Stimulated activated CD4-positive, alpha-beta T cell treated with anti-CD3 and anti-CD28 coated beads, Interleukin-4, amount 100 ng/mL, for 1 hour (primary cell): ENCODE results near the gene ZFYVE19.

Experiments used
- DNase-seq: peaks from one replicate; pipeline ENCODE4 v3.0.0-alpha.2; 2020

The ZFYVE19 gene

DNA sequence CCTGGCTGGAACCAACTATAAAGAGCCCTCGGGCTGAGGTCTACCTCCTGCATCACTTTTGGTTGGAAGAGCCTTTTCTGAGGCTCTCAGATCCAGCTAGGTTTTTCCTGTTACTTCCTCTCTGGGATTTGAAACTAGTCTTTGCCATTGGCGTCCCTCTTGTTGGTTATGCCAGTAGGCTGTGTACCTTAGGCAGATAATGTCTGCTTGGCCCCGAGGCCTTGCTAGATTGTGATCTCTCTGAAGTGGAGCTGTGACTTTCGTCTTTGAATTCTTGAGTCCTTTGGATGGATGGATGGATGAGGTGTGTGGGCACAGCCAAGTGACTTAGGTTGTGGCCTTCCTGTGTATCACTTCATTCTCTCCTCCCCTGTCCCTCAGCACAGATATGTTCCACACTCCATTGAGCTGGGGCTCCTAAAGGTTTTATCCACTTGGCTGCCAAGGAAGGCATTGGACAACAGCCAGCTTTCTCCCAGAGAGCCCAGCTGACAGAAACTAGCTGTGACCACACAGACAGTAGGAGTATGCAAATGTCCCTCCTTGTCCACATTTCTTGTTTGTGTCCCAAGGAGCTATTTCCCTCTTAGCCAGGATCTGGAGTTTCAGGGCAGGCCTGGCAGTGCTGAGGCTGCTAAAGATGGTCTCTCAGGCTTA lies 8.3 kb downstream of the ZFYVE19 start:
- DNase-seq: no peak

DNA sequence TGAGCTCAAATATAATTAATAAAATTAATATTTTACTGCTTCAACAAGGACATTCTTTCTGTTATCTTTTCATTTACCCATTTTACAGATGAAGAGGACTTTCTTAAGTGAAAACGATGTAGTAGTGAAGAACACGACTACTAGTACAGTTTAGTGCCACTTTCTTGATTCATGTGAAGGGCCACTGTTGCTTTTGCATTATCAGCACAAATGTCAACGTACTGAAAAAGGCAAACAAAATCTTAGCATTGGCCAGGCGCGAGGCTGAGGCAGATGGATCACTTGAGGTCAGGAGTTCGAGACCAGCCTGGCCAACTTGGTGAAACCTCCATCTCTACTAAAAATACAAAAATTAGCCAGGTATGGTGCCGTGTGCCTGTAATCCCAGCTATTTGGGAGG lies 12.2 kb downstream of the ZFYVE19 start:
- no peak for DNase-seq

DNA sequence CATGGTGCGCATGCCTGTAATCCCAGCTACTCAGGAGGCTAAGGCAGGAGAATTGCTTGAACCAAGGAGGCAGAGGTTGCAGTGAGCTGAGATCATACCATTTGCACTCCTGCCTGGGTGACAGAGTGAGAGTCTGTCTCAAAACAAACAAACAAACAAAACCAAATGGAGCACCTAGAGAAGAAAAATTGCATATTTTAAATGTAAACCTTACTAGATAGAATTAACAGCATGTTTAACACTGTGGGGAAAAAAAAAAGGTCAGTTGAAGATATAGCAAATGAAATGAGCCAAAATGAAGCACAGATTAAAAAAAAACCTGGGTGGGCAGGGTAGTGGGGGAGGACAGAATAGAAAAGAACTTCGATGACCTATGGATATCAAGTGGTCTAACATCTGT lies 14.3 kb downstream of the ZFYVE19 start:
- no peak for DNase-seq

DNA sequence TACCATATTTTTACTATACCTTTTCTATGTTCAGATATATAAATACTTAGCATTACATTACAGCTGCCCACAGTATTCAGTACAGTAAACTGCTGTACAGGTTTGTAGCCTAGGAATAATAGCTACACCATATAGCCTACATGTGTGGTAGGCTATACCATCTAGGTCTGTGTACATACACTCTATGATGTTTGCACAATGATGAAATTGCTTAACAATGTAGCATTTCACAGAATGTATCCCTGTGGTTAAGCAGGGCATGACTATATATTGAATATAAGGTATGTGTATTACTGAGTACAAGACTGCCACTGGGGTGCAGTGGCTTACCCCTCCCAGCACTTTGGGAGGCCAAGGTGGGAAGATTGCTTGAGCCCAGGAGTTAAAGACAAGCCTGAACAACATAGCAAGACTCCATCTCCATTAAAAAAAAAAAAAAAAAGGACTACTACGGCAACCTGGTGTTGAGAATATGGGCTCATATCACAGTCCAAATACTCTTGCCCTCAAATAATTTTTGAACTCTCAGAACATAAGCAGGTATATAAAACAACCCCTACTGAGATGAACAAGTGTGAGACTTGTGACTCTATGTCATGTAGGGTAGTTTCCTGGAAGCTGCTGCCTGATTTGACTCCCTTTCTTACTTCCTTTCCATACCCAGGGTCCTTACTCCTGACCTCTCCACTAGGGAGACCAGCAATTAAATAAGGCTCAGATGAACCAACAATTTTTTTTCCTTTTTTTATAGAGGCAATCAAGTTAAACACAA lies 16.9 kb downstream of the ZFYVE19 start:
- no peak for DNase-seq

DNA sequence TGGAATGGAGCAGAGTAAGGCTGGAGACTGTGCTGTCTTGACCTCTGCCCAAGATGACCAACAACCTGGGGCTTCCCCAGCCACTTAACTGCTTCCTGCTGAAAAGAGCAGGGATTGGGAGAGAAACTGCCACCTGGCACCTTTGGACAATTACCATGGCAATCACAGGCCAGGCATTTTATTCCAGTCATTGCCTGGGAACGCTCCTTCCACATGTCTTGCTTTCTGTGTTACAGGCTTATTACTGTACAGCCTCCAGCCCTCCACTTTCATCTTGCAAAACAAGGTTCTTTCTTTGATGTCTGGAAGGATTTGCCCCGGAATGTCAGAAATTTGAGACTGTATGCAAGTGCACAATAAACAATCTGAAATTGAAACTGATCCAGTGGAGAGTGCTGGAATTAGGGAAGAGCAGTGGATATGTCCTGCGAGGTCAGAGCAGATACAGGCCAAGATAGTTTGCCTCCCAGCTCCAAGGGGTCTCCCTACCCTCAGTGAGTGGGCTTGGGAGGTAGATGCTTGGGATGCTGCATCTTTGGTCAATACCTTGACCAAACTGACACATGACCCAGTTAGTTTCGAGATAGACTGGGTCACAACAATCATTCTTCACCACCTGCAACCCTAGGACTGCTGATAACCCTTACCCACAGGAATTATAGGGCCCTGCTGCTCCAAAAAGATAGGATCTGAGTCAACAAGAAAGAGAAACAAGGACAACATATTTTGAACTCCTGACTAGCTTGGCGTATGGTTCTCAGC lies 19.0 kb downstream of the ZFYVE19 start:
- DNase-seq: no peak

DNA sequence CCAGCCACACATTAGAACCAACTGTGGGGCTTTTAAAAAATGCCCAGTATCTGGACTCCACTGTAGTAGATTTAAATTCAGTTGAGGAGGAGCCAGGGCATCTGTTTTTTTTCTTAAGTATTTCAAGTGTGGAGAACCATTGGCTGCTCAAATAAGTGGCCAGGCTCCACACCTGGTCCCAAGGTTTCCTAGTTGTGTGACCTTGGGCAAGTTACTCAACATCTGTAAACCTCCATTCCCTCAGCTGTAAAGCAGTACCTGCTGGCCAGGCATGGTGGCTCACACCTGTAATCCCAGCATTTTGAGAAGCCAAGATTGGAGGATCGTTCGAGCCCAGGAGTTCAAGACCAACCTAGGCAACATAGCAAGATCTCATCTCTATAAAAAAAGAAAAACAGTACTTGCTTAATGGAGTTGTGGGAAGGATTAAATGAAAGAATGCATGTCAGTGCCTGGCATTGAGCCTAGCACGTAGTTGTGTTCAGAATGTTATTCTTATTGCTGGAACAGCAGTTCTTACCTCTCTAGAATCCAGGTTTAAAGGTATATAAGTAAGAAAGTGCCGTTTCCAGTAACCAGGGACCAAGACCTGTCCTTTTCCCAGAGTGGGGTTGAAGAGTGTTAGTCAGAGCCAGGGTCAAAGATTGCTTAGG lies 19.7 kb downstream of the ZFYVE19 start:
- no peak for DNase-seq

DNA sequence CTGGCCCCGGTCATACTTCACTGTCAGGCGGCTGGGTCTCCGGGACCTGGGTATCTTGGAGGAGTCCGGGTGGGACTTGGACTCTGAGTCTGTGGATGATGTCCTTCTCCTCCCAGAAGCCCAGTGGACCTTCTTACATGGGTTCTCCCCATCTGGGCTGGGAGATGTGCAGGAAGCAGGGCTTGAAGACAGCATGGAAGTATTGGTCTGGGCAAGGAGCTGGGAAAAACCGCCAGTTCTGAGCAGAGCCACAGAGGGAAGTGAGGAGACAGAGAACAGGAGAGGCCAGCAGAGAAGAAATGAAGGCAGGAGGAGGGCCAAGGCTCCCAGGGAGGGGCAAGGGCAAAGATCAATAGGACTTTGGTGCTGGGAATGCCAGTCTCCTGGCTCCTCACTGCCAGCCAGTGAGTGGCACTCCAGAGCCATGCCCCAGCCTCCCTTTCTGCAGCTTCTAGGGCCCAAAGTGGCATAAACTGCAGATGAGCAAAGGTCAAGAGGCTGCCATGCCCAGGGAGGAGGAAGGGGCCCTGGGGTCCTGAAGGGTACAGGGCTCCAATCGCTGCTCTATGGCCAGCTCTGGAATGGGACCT lies 21.7 kb downstream of the ZFYVE19 start, which contains the start of gene PPP1R14D:
Gene PPP1R14D, minus strand, starts transcription at position 262 of the 590 bp plus-strand sequence. Its CDS starts 67 bp downstream, at position 195.
- DNase-seq: no peak

- DNase-seq: no peak
Observed at GRCh38 chr15:40829115-40829514, 22.2 kb downstream of the ZFYVE19 start.

DNA sequence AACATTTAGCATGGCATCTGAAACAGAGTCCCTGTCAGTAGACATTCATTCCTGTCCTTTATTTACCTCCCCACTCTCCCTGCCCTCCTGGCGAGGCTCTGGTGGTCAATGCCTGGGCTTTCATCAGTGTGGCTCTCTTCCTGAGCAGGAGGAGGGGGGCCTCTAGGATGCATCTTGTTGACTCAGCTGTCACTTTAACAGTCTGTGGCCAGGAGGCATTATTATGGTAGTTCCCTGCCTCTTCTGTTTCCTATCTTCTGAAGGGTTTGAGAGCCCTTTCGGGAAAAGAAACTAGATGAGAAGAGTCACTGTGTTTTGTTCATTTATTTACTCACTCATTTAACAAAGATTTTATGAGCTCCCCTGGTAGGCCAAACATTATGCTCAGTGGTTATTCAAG lies 24.0 kb downstream of the ZFYVE19 start:
- DNase-seq: no peak

GRCh38 chr15:40831861-40832260 lies 25.0 kb downstream of the ZFYVE19 start:
- no peak for DNase-seq

GRCh38 chr15:40832903-40833302 lies 26.0 kb downstream of the ZFYVE19 start:
- DNase-seq: no peak

- DNase-seq: no peak
Observed at GRCh38 chr15:40836020-40836419, 29.1 kb downstream of the ZFYVE19 start.

DNA sequence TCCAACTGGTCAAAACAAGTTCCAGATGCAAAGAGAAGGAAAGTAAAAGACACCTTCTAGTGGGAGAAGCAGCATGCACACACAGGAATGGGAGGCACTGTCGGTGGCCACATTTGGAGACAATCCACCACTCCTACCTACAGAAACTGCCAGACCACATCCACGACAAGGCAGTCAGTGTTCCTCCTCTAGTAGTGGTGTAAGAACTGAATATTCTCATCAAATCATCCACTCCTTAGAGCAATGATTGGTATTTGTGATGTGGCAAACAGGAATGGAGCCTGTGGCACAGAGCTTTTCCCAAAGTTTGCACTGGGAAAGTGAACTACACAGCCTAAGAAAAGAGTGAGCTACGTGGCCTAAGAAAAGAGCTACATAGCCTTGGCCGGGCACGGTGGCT lies 31.9 kb downstream of the ZFYVE19 start:
- DNase-seq: no peak

GRCh38 chr15:40841741-40842140 lies 34.9 kb downstream of the ZFYVE19 start:
- DNase-seq: no peak

DNA sequence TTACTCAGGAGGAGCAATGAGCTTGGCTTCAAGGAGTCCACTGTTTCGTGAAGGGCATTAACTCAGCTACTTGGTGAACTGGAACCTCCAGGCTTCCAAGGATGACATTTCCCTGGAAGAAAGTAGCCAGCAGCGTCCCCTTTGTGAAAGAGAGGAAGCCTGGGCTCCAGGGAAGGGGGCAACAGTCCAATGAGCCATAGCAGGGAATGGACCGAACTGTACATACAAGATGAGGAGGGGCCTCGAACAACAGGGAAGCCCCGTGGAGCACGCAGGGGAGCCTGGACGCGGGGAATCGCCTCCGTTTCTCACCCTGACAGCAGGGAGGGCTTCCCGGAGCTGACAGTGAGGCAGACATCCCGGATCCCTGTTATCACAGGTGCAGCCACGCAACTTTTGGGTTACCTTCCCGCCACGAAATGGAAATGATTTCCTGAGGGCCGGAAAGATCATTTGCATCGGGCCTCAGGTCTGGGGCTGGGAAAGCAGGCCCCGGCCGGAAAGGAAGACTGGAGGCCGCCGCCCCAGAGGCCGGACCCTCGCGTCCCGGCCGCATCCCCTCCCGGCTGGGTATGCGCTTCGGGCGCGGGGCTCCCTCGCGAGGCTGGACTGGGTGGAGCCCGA lies 36.5 kb downstream of the ZFYVE19 start:
- DNase-seq: no peak

DNA sequence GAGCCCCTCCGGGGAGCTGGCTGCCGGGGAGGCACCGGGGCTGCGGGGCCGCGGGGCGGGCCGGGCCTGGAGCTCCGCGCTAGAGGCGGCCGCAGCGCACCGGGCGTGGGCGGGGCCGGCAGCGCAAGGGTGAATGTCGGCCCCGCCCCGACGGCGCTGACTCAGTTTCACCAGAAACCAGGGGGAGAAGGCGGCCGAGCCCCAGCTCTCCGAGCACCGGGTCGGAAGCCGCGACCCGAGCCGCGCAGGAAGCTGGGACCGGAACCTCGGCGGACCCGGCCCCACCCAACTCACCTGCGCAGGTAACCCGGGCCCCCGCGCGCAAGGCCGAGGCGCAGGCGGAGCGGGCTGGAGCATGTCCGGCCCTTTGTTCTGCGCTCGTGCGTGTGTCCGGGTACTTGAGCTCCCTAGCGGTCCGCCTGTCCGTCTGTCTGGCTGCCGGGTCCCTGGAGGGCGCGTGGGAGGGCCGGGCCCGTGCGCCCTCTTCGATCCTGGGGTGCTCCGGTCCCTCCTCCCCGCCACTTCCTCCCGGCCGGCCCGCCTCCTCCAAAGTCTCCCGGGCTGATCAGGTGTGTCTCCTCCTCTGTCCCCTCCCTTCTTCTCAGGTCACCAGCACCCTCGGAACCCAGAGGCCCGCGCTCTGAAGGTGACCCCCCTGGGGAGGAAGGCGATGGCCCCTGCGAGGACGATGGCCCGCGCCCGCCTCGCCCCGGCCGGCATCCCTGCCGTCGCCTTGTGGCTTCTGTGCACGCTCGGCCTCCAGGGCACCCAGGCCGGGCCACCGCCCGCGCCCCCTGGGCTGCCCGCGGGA lies 37.2 kb downstream of the ZFYVE19 start, which contains the start of gene SPINT1:
Gene SPINT1, plus strand, starts transcription at position 164 of the 811 bp plus-strand sequence. Its CDS starts 507 bp downstream, at position 671.
- DNase-seq: peak; percentile 82

- peak; percentile 43 for DNase-seq
Observed at GRCh38 chr15:40844696-40845030, 37.8 kb downstream of the ZFYVE19 start.

GRCh38 chr15:40845036-40845435 lies 38.1 kb downstream of the ZFYVE19 start:
- no peak for DNase-seq

GRCh38 chr15:40845511-40846284 lies 38.8 kb downstream of the ZFYVE19 start:
- DNase-seq: no peak

DNA sequence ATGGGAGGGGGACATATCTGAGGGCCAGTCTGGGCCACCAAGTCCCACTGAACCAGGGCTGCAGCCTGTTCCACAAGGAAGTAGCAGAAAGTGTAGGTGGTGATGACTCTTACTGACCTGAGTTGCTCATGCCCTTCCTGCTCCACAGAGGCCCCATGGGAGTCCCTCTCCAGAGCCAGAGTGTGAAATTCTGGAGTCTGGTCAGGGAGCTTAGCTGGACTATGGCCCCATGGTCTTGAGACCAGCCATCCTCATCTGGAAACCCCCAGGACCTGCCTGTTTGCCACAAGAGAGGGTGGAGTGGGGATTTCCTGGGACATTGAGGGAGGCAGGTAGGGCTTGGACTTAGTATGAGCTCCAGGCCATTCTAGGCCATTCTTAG lies 39.9 kb downstream of the ZFYVE19 start:
- DNase-seq: no peak
